K562 (cell line): ENCODE measurements around the gene WFIKKN2. TPM values are rescaled to one million over a fixed set of nuclear protein-coding genes. Genes with fewer than 3 reads are reported as not detected.
A peak's percentile ranks its signal among the peaks of the same experiment; 100 is the strongest.

Experiments
- ATAC-seq: fragments of 200-7000 bp; cut with Tn5 transposase; 3 replicates; pipeline ENCODE4 v1.9.1; 2020; ENCODE audit warnings: moderate library complexity
- BruUV-seq: library from RNA; stranded (reverse); fragments of 400-500 nt; replicated peaks from 2 replicates; lab custom pipeline; 2021; lab: Mats Ljungman, UMichigan
- CTCF ChIA-PET: fragments of 300-600 bp; formaldehyde crosslinking; extraction: SDS; loops from one replicate; lab custom pipeline; 2021; ENCODE audit warnings: low intra/inter-chr PET ratio; lab: Yijun Ruan, JAX
- POLR2A ChIA-PET: fragments of 300-600, 350-650 bp; sonication (Branson Sonifier 250); formaldehyde crosslinking; extraction: SDS; loops from one replicate; lab custom pipeline; 2021; ENCODE audit warnings: antibody characterized with exemption, inconsistent platforms; lab: Yijun Ruan, JAX
- DNase-seq, 4 experiments: peaks; one replicate each; pipeline versions ENCODE4 v3.0.0 to v3.0.0-alpha.2; 2011 to 2018; ENCODE audit warnings: low spot score in 3 of 4, mixed read lengths in 3 of 4; ENCODE audit errors: extremely low read depth in 1 of 4
- FAIRE-seq: peaks from 2 replicates; lab custom pipeline; 2011; peaks lifted over from hg19 to GRCh38; lab: Jason Lieb, UNC
- H2AFZ ChIP-seq: 2 replicates; pipeline ENCODE4 v1.6.0; 2011; ENCODE audit warnings: low read depth, low read length, control low read depth, inconsistent platforms
- H3K27ac ChIP-seq: fragments of 200-600 bp; 3 replicates; pipeline ENCODE4 v1.8.0; 2011; ENCODE audit warnings: low read depth, mild to moderate bottlenecking, control low read depth, inconsistent platforms, low read length, moderate library complexity, mixed read lengths; ENCODE audit errors: extremely low read depth
- H3K27me3 ChIP-seq, 2 experiments: fragments of 300-600 bp in 1 of 2; 2 replicates in 1 of 2; 3 replicates in 1 of 2; pipeline versions ENCODE4 v1.6.0 to v1.8.0; 2011; ENCODE audit warnings: inconsistent platforms in 2 of 2, low read length in 2 of 2, mild to moderate bottlenecking in 1 of 2, mixed read lengths in 1 of 2, moderate library complexity in 1 of 2; ENCODE audit not compliant: control insufficient read depth in 2 of 2, insufficient read depth in 2 of 2
- H3K36me3 ChIP-seq: fragments of 300-600 bp; 3 replicates; pipeline ENCODE4 v1.8.0; 2011; ENCODE audit warnings: mild to moderate bottlenecking, low read length, inconsistent platforms; ENCODE audit not compliant: control insufficient read depth, insufficient read depth
- H3K4me1 ChIP-seq, 2 experiments: fragments of 200-600 bp in 1 of 2; replicated peaks in 1 of 2; 2 replicates in 1 of 2; 3 replicates in 1 of 2; pipeline versions ENCODE4 v1.5.1 to v1.8.0; 2011; ENCODE audit warnings: inconsistent platforms in 2 of 2, low read length in 2 of 2, mild to moderate bottlenecking in 1 of 2, mixed read lengths in 1 of 2, moderate library complexity in 1 of 2; ENCODE audit not compliant: control insufficient read depth in 2 of 2, insufficient read depth in 2 of 2
- H3K4me2 ChIP-seq: 2 replicates; pipeline ENCODE4 v1.6.1; 2011; ENCODE audit warnings: low read length, control low read depth, inconsistent platforms, mixed read lengths; ENCODE audit not compliant: insufficient read depth
- H3K4me3 ChIP-seq: fragments of 200-600 bp; sonication (generic), shearing (Covaris generic); 2 replicates; pipeline ENCODE4 v1.5.1; 2016; ENCODE audit warnings: control low read depth, inconsistent platforms
- H3K79me2 ChIP-seq: fragments of 200-600 bp; 3 replicates; pipeline ENCODE4 v1.8.0; 2011; ENCODE audit warnings: low read length, inconsistent platforms; ENCODE audit not compliant: control insufficient read depth, insufficient read depth
- H3K9ac ChIP-seq, 2 experiments: 2 replicates each; pipeline versions ENCODE4 v1.6.0 to v1.6.1; 2011; ENCODE audit warnings: low read depth in 2 of 2, low read length in 2 of 2, control low read depth in 1 of 2, inconsistent platforms in 1 of 2, mild to moderate bottlenecking in 1 of 2, mixed read lengths in 1 of 2; ENCODE audit not compliant: insufficient read depth in 1 of 2
- H3K9me1 ChIP-seq: one replicate; pipeline ENCODE4 v1.6.0; 2011; ENCODE audit warnings: inconsistent platforms, mild to moderate bottlenecking, low read length, moderate library complexity; ENCODE audit not compliant: control insufficient read depth, insufficient read depth
- H3K9me3 ChIP-seq: replicated peaks from 2 replicates; pipeline ENCODE4 v1.5.1; 2011; ENCODE audit warnings: low read depth, low read length, inconsistent platforms; ENCODE audit not compliant: control insufficient read depth, insufficient read depth
- H4K20me1 ChIP-seq: replicated peaks from 2 replicates; pipeline ENCODE4 v1.6.1; 2011; ENCODE audit warnings: low read length, inconsistent platforms, mixed read lengths; ENCODE audit not compliant: control insufficient read depth, insufficient read depth
- ARHGAP35 ChIP-seq: fragments of 450-650 bp; IDR thresholded peaks from 2 replicates; pipeline ENCODE4 v1.6.1; 2018; ENCODE audit not compliant: partially characterized antibody
- CHD1 ChIP-seq: fragments of 200-600 bp; sonication (generic); IDR thresholded peaks from one replicate; pipeline ENCODE4 v1.6.1; 2012; ENCODE audit warnings: mild to moderate bottlenecking, moderate library complexity, low read length, inconsistent platforms
- CHD2 ChIP-seq: IDR thresholded peaks from 2 replicates; pipeline ENCODE4 v1.6.1; 2011; ENCODE audit warnings: low read depth, low read length
- HDAC8 ChIP-seq: fragments of 450-650 bp; IDR thresholded peaks from 2 replicates; pipeline ENCODE4 v1.6.1; 2016; ENCODE audit warnings: mild to moderate bottlenecking, missing genetic modification characterization, moderate library complexity, missing compliant biosample characterization
- HLTF ChIP-seq: fragments of 450-650 bp; IDR thresholded peaks from 2 replicates; pipeline ENCODE4 v1.6.1; 2016
- MCM2 ChIP-seq: fragments of 450-650 bp; IDR thresholded peaks from 2 replicates; pipeline ENCODE4 v1.6.1; 2017; ENCODE audit warnings: low read depth, mild to moderate bottlenecking
- MCM3 ChIP-seq: fragments of 450-650 bp; IDR thresholded peaks from 2 replicates; pipeline ENCODE4 v1.6.1; 2016
- MCM5 ChIP-seq: fragments of 450-650 bp; IDR thresholded peaks from 2 replicates; pipeline ENCODE4 v1.6.1; 2016; ENCODE audit warnings: low read depth
- MEF2D ChIP-seq: conservative IDR thresholded peaks from 2 replicates; pipeline ENCODE4 v1.6.1; 2016; ENCODE audit warnings: low read depth, missing genetic modification characterization, missing compliant biosample characterization
- NCOA2 ChIP-seq, 2 experiments: fragments of 450-650 bp; IDR thresholded peaks; 2 replicates each; pipeline ENCODE4 v1.6.1; 2018; ENCODE audit warnings: mild to moderate bottlenecking in 2 of 2, moderate library complexity in 1 of 2; ENCODE audit not compliant: partially characterized antibody in 2 of 2
- NFATC3 ChIP-seq: fragments of 450-650 bp; IDR thresholded peaks from 2 replicates; pipeline ENCODE4 v1.6.1; 2017; ENCODE audit warnings: mild to moderate bottlenecking
- POU5F1 ChIP-seq: fragments of 150-350 bp; IDR thresholded peaks from 2 replicates; pipeline ENCODE4 v1.6.1; 2014; ENCODE audit warnings: borderline replicate concordance, low read length, low read depth, mild to moderate bottlenecking; ENCODE audit not compliant: partially characterized antibody
- RFX5 ChIP-seq: IDR thresholded peaks from 2 replicates; pipeline ENCODE4 v1.6.1; 2011; ENCODE audit warnings: low read depth, mild to moderate bottlenecking, improper control_type of control experiment, low read length
- ZNF184 ChIP-seq: sonication (generic); formaldehyde crosslinking; IDR thresholded peaks from 2 replicates; pipeline ENCODE4 v1.5.0; 2020; ENCODE audit warnings: missing genetic modification reagents
- ZNF696 ChIP-seq: fragments of 250-450 bp; sonication (Bioruptor Pico); conservative IDR thresholded peaks from 2 replicates; pipeline ENCODE4 v1.4.0; 2020; ENCODE audit warnings: mild to moderate bottlenecking, moderate library complexity
- WGBS: fragments of 100-300 bp; shearing (Covaris generic); methylation state at CpG from one replicate; pipeline ENCODE4 v1.1.6; 2016; ENCODE audit warnings: low coverage, mixed read lengths; ENCODE audit not compliant: insufficient coverage; ENCODE audit errors: missing lambda C conversion rate; 5-methylcytosine and 5-hydroxymethylcytosine counted together
- in situ Hi-C: fragments of 300-500 bp; cut with MboI; formaldehyde crosslinking; loops from 4 replicates; pipeline ENCODE4 v1.15.0; 2018; ENCODE audit warnings: inconsistent platforms, mixed read lengths
- intact Hi-C: fragments of 100-400 bp; cut with micrococcal nuclease; formaldehyde crosslinking; loops from 2 replicates; pipeline ENCODE4 v1.14.2; 2022
- polyA plus RNA-seq, 8 experiments: library from polyadenylated mRNA; depleted of rRNA in 4 of 8; stranded (reverse) in 5 of 8; unstranded in 3 of 8; fragments of >200 nt; fragmentation: Nextera tagmentation in 2 of 8; fragmentation: Illumina TruSeq in 1 of 8; extraction: Ambion mirVana in 2 of 8; extraction: Trizol in 1 of 8; gene quantifications; 2 replicates each; pipeline versions ENCODE4 v1.2.1 to v1.2.3, GENCODE V29; 2011 to 2014; ENCODE audit warnings: inconsistent platforms in 1 of 8, missing spikeins in 1 of 8
- total RNA-seq, 7 experiments: library from RNA; depleted of rRNA in 6 of 7; stranded (reverse); fragments of >200 nt in 6 of 7; fragmentation: Illumina TruSeq in 2 of 7; extraction: Trizol in 2 of 7; gene quantifications; 2 replicates each; pipeline versions ENCODE4 v1.2.1 to v1.2.3, GENCODE V29; 2011 to 2021; ENCODE audit warnings: low replicate concordance in 1 of 7
- TF ChIP-seq, protein P1 (sequence below): sonication (generic); formaldehyde crosslinking; IDR thresholded peaks from 2 replicates; pipeline ENCODE4 v1.8.1; 2023; ENCODE audit warnings: mild to moderate bottlenecking, missing genetic modification reagents
- TF ChIP-seq, protein P2 (sequence below): sonication (generic); formaldehyde crosslinking; IDR thresholded peaks from 2 replicates; pipeline ENCODE4 v1.4.0; 2020; ENCODE audit warnings: mild to moderate bottlenecking, missing genetic modification reagents

Gene WFIKKN2
- total and polyA plus RNA-seq, 9 of the 15 experiments (the other 6 are each of a cell fraction or from before 2014, with no cell fraction given), result 0.07 TPM; not detected in 8

DNA sequence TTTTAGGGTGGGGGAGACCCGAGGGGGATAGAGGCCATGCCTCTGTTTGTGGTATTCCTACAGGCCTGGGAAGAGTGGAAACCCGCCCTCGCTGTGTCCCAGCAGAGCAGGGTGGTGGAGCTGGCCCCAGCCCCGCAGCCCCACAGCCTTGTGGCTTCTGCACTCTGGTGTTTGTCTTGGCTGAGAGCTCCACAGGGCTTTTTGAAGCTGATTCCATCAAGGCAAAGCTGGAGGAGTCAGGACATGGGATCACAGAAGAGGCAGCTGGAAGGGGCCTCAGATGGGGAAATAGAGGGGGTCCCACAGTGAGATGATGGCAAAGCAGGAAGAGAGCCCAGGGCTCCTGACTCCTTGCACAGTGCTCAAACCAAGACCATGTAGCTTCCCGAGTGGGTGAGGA, 5.0 kb upstream of the WFIKKN2 start:
- H3K27ac ChIP-seq, result no peak overlapping the region
- no peak for FAIRE-seq
- peaks cover 18 to 46% of the 10 kb centered on the region in 2 experiments for H3K4me1 ChIP-seq
- peak overlapping the region in 1 of 2 experiments; percentile 46; a peak in 1 of 4 replicates for H3K9ac ChIP-seq
- H2AFZ ChIP-seq, result no peak overlapping the region
- no peaks in the 10 kb centered on the region for H3K9me1 ChIP-seq
- WGBS, result 75% methylated on average over 5 of the region's 5 CpGs
- no peaks in the 10 kb centered on the region for H4K20me1 ChIP-seq
- TF ChIP-seq, protein P1, sequence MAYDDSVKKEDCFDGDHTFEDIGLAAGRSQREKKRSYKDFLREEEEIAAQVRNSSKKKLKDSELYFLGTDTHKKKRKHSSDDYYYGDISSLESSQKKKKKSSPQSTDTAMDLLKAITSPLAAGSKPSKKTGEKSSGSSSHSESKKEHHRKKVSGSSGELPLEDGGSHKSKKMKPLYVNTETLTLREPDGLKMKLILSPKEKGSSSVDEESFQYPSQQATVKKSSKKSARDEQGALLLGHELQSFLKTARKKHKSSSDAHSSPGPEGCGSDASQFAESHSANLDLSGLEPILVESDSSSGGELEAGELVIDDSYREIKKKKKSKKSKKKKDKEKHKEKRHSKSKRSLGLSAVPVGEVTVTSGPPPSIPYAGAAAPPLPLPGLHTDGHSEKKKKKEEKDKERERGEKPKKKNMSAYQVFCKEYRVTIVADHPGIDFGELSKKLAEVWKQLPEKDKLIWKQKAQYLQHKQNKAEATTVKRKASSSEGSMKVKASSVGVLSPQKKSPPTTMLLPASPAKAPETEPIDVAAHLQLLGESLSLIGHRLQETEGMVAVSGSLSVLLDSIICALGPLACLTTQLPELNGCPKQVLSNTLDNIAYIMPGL (CRISPR knock-in tag), result no peak
- TF ChIP-seq MCM5 (no peak), ARHGAP35 (no peak), POU5F1 (no peak), ZNF696 (CRISPR knock-in tag) (no peak), CHD2 (no peak), MEF2D (tag) (no peak), MCM2 (no peak), MCM3 (no peak), ZNF184 (no peak), CHD1 (no peak), HLTF (no peak), NFATC3 (no peak), RFX5 (no peak), HDAC8 (tag) (no peak), NCOA2 (IDR thresholded peaks at IDR 0.05; ENCODE audit: partially characterized antibody in 2 of 2) (no peak)
- TF ChIP-seq, protein P2, sequence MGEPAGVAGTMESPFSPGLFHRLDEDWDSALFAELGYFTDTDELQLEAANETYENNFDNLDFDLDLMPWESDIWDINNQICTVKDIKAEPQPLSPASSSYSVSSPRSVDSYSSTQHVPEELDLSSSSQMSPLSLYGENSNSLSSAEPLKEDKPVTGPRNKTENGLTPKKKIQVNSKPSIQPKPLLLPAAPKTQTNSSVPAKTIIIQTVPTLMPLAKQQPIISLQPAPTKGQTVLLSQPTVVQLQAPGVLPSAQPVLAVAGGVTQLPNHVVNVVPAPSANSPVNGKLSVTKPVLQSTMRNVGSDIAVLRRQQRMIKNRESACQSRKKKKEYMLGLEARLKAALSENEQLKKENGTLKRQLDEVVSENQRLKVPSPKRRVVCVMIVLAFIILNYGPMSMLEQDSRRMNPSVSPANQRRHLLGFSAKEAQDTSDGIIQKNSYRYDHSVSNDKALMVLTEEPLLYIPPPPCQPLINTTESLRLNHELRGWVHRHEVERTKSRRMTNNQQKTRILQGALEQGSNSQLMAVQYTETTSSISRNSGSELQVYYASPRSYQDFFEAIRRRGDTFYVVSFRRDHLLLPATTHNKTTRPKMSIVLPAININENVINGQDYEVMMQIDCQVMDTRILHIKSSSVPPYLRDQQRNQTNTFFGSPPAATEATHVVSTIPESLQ (CRISPR knock-in tag), result no peak
- TF ChIP-seq, all 486 proteins: peak for 0
- intact Hi-C loops, result no loop called here
- ATAC-seq (no peak), DNase-seq (no peak)
- Histone ChIP-seq H3K79me2 (no peaks in the 10 kb centered on the region), H3K4me2 (no peak overlapping the region), H3K4me3 (no peak overlapping the region), H3K27me3 (peaks cover 0 to 9% of the 10 kb centered on the region in 2 experiments; a peak in 2 of 5 replicates), H3K36me3 (no peaks in the 10 kb centered on the region), H3K9me3 (no peaks in the 10 kb centered on the region)
- in situ Hi-C loops, result loop anchor here (5.0 kb wide), 1 partner anchor 283 kb away; the partner anchor contains the start of gene SPATA20
- POLR2A ChIA-PET, result interaction anchor here (0.6 to 1.5 kb wide), 3 partner anchors 9 to 67 kb away, joined by 3 to 5 read pairs (median 4); no protein-coding TSS in a partner anchor
- CTCF ChIA-PET, result no interaction called here
- no TSS peak for BruUV-seq
